Raji (cell line): ENCODE measurements around the gene RNF130.

Source experiments
- POLR2A ChIP-seq: IDR thresholded peaks from 2 replicates; pipeline ENCODE4 v1.6.1; 2011; ENCODE audit warnings: low read depth, low read length, control low read depth; ENCODE audit not compliant: insufficient read depth

Gene RNF130

DNA sequence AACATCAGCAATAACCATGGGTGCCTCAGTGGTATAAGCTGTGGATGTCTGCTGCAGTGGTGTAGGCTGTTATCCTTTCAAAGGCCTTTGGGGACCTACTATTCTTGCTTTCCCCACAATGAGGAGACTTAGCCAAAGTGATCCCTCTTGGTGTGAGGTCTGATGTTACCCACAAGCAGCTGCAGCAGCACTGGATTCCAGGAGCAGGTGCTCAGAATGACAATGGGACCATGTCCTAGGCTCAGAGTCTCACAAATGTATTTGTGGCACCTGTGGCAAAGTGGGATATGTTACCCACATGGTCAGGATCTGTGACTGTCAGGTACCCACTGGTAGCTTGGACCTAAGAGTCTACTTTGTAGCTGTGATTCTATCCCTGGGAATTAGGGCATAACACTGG is 70.4 kb downstream of the RNF130 start:
- no peak for TF ChIP-seq POLR2A

DNA sequence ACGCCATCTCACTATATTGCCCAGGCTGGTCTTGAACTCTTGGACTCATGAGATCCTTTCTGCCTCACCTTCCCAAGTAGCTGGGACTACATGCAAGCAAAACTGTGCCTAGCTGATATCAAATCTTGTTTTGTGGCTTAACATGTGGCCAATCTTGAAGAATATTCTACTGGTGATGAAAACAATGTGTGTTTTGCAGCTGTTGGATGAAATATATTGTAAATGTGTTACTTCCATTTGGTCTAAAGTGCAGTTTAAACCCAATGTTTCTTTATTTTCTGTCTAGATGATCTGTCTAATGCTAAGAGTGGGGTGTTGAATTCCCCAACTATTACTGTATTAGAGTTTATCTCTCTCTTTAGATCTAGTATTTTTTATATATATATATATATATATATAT is 73.1 kb downstream of the RNF130 start:
- no peak for TF ChIP-seq POLR2A

DNA sequence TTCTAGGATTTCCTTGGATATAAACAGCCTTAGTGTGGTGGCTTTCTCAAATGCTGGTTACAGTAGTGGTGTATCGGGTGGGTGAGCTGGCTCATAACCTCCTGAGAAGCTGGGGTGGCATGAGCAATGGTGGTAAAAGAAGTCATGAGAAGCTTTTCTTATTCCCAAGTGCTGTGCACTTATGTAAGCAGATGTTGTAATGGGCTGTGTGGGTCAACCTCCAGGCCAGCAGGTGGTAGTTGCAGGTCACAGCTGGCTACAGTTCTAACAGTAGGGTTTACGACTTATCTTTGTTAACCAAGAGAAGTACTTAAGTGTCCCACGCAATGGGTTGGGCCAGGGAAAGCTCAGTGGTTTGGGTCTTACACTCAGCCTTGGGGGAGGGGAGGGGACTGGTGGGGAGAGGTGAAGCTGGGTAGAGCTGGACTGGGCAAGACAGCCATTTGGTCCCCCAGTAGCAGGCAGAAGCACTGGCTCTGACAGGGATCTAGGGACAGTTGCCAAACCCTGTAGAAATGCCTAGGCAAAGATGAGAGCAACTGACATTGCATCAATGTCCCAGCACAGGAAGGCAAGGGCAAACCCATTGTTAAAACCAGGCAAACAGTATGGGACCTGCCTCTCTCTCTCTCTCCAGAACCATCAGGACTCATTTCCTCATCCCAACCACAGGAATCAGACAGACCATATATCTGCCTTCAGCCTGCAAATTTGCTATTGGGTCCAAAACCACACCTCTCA is 76.8 kb downstream of the RNF130 start:
- TF ChIP-seq POLR2A: no peak

DNA sequence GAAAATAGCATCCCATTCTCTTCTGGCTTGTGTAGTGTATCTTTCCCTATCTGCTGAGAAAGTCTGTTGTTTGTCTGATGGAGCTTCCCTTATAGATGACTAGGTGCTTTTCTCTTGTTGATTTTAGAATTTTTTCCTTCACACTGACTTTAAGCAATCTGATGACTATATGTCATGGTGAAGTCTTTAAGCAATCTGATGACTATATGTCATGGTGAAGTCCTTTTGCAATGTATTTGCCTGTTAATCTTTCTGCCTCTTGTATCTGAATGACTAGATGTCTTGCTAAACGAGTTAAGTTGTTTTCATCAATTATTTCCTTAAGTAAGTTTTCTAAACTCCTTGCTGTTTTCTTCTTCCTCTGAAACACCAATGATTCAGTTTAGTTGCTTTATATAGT is 80.5 kb downstream of the RNF130 start:
- no peak for TF ChIP-seq POLR2A

DNA sequence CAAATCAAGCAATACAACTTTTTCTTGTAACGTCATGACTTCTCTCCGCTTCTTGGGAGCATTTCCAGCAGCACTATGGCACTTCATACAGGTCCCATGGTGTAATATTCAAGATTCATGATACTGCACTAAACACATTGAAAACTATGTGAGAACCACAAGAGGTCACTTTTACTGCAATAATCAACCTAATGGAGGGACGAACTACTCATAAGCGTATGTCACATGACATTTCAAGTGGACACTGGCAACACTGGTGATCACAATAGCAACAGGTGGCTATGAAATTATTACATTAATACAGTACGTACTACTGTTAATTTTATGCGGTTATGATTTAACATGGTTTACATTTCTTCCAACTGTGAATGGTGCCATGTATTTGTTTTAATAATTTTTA is 85.2 kb downstream of the RNF130 start:
- no peak for TF ChIP-seq POLR2A

DNA sequence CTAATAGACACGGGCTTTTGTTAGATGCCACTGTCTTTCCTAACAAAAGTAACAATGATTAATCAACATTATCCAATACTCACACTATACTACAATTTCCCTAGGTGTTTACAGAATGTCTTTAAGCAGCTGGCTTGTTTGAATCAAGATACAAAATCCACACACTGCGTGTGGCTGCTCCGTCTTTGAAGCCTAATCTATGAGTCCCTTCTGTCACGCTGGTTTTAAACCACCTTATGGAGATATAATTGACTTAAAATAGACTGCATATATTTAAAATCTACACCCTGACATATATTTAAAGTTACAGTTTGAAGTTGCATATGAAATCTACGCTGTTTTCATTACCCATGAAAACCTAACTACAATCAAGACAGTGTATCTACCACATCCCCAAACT is 89.9 kb downstream of the RNF130 start:
- no peak for TF ChIP-seq POLR2A

DNA sequence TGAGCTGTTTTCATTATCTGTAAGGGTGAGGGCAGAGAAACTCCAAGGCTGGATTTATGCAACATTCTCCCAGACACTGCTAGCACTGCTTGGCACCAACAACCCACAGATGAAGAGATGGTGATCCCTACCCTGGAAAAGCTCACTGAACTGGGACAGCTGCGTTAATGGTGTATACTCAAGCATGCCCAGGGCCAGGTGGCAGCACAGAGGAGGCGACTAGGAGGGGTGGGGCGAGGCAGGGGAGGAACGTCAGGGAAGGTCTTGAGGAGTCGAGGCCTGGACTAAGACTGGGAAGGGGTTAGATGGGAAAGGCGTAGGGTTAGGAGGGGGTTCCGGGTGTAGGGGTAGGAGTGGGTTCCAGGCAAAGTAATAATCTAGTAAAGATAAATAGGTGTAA is 90.8 kb downstream of the RNF130 start:
- TF ChIP-seq POLR2A: no peak

DNA sequence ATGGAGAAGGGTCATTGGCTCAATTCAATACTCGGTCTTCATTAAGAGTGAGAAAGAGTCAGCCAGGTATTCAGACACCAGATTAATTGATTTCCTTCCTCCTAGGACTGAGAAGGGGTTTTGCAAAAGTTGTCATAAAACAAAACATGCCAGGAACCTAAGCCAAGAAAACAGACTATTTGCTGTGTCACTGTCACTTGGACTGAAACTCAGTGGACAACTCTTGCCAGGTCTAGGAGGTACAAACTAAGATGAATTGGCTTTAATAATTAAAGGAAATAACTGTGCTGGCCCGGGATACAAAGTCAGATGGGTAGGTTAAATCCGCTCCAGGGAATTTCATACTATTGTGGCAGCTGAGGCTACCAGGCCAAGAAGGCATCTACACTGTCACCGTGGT is 92.8 kb downstream of the RNF130 start:
- TF ChIP-seq POLR2A: no peak

DNA sequence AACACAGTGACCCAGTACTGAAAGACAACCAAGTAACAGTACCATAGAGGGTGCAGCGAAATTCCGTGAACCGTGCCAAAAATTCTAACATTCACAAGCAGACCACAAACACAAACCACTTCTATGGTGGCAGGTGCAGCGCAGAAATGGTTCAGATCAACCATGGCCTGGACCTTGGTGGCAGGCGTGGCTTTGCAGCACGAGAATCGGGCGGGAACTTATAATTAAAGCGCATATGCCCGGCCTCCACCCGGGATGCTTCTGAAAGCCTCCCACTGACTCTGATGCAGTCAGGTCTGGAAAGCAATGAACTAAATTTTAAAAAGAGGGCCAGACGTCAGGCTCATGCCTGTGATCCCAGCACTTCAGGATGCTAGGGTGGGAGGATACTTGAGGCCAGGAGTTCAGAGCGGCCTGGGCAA is 95.8 kb downstream of the RNF130 start:
- no peak for TF ChIP-seq POLR2A

DNA sequence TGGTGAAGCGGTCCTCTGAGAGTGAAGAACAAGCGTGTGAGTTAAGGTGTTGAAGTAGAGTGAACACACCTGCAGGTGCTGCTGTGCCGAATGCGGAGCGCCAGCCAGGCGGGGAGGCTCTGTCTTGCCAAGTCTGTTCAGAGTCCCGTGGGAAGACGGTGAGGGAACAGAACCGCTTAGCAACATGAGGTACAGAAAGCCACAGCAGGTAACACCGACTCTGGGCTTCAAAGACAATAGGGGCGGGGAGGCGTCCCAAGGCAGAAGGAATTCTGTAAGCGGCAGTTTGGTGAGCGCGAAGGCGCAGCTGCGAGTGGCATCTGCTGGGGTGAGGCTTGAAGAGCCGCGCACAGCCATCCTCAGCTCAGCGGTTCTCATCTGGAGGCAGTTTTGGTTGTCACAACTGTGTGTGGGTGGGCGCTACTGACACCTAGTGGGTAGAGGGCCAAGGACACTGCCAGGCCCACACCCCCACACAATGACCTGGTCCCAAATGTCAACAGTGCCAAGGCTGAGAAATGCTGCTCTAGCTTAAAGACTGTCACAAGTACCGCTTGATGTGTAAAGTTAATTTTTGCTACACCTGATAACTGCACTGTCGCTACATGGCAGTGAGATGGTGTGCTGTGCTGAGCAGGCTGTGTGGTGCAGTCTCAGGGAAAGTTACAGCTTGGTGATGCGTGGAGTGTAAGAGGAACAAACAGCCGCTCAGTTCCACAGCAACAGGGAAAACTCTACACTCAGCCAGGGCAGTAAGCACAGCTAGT is 96.4 kb downstream of the RNF130 start:
- TF ChIP-seq POLR2A: no peak

DNA sequence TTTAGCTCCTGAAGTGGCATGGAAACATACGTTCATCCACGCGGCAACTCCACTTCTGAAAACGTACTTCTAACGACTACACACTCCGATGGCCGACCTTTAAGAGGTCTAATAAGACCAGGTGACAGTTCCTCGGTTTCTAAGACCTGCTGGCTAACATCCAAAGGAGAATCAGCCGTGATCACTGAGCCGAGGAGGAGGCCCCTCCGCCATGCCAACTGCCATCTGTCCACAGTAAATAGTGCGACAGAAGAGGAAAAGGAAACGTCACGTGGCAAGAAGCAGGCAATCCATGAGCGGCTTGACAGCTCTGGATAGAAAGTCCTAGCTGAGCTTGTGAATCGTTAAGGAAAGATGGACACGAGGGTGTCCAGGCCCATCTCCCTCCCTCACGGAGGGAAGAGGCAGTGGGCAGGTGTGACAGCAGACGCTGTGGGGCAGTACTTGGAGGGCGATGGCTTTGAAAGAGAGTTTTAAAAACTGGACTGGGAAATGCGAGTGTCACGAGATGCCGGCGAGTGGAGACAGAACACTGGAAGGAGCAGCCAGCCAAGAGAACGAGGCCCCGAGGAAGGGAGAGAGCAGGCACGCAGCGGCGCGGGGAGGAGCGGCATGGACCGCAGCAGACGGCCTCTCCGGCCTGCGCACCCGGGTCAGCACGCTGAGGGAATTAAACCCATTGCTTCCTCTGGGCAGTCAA is 97.2 kb downstream of the RNF130 start:
- no peak for TF ChIP-seq POLR2A

DNA sequence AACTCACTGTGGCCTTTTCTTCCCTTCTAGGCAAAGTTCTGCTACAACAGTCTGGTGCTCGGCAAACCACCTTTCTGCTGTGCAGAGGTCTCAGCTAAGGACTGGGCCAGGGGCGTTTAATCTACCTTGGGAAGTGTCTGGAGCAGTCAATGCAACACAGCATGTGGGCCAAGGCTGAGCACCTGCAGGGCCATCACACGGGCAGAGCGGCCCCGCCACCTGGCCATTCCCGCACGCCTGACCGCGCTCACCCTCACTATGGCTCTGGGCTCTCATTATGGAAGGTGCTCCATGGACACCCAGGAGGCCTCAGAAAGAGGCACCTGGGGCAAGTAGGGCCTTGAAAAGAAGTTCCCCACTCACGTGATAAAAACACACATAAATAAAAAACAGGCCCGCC is 98.2 kb downstream of the RNF130 start:
- no peak for TF ChIP-seq POLR2A

DNA sequence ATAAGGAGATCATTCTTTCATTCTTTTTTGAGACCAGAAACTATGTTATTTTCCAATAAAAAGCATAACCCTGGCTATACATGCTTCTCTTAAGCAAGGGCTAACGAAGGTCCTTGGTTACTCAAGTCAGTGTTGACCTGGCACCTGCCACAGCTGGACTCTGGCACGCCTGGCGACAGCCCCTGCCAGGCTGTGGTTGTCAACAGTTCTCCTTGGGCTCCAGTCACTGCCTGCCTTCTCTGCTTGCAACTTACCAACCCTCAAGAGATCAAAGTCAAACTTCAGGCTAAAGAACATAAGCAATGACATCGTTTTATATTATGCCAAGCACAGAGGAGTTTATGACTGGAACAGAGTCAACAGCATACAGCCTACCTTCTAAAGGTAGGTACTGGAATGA is 102.4 kb downstream of the RNF130 start:
- no peak for TF ChIP-seq POLR2A

DNA sequence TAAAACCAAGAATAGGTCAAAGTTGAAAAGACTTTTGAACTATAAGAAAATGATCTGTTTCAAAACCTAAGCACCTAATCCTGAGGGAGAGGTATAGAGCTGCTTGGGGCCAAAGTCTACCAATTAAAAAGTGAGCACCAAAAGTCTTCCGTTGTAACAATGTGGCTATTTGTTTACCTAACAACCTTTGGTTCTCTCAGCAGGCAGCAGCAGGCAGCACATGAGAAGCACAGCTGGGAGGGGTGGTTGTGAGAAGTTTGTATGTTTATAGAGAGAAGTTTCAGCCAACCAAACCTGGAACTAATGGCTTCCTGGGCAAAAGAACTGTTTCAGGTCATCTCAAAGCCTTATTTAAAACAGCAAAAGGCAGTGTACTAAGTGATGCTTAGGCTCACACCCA is 104.1 kb downstream of the RNF130 start:
- no peak for TF ChIP-seq POLR2A

DNA sequence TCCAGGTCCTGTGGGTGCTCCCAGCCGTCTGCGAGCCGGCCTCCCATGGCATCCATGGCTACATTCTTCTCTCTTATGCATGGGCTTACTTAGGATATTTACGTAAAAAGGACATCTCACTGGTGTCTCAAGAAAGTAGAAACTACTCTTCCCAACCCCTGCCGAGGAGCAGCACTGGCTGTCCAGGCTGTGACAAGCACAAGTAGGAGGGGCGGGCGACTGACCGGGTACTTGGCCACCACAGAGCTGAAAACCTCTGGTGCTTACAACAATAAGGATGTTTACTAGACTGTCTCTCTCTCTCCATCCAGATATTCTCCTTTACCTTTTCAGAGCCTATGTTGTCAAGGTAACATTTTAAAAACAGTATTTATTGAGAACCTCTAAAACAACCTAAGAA is 107.5 kb downstream of the RNF130 start:
- no peak for TF ChIP-seq POLR2A

DNA sequence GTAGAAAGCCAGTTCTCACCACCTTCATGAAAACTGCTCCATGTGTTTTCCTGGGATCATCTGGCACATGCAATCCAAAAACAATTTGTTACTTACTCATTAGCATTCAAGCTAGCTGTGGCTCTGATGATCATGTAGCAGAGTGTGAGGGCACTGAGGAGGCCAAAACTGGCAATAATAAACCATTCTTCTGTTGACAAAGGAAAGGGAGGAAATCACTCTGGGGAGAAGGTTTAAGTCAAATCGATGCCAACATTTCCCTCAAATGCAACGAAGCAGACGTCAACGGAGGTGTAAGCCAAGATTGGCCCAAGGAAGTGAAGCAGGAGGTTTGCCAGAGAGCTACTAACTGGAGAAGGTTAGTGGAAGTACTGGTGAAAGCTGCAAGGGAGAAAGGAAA is 108.2 kb downstream of the RNF130 start:
- no peak for TF ChIP-seq POLR2A
